ENCODE measurements around the gene ABCF3. TPM values are rescaled to one million over a fixed set of nuclear protein-coding genes. Genes with fewer than 3 reads are reported as not detected.

The ABCF3 gene
- total and polyA plus RNA-seq, 5 experiments from 2014 or later: 35.2 to 128 (median 56.3) TPM

DNA sequence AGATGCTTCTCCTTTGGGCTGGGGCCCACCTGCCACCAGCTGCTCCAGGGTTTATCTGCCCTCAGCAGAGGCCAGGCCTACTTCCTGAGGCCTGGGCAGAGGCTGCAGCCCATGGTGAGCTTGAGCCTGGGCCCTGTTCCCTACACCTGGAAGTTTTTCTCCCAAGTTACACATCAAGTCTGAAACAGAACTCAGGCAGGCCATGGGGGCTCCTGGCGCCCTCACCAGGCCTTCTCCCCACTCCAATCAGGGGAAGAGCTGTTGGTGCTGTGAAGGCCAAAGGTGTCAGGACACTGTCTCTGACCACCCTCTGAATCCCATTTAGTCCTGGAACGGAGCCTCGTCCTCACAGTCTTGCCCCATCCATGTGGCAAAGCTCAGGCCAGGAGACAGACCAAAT is 50.6 kb downstream of the ABCF3 start:
- DNase-seq: no peak
- H3K9me3 Mint-ChIP-seq: no peaks in the 10 kb centered on the region
- H3K4me1 Mint-ChIP-seq: peaks cover 0 to 1% (median 0%) of the 10 kb centered on the region in 4 donors
- no peak overlapping the region for H3K27ac Mint-ChIP-seq
- no peaks in the 10 kb centered on the region for H3K36me3 Mint-ChIP-seq
- POLR2A ChIA-PET: interaction anchor here (1.7 kb wide), 1 partner anchor 10 kb away, joined by 3 read pairs; no protein-coding TSS in a partner anchor
- peaks cover 11 to 28% (median 13%) of the 10 kb centered on the region in 5 donors for H3K27me3 Mint-ChIP-seq
- ATAC-seq: no peak
- no peak overlapping the region for H3K4me3 Mint-ChIP-seq

GRCh38 chr3:184237211-184237610 is 51.2 kb downstream of the ABCF3 start:
- peaks cover 0 to 3% (median under 1%) of the 10 kb centered on the region in 3 donors for H3K36me3 Mint-ChIP-seq
- H3K27me3 Mint-ChIP-seq: peaks cover 6 to 23% (median 9%) of the 10 kb centered on the region in 5 donors
- H3K4me1 Mint-ChIP-seq: peaks cover 0 to 2% (median 0%) of the 10 kb centered on the region in 4 donors
- H3K4me3 Mint-ChIP-seq: no peak overlapping the region
- no peak for ATAC-seq
- no peak overlapping the region for H3K27ac Mint-ChIP-seq
- POLR2A ChIA-PET: interaction anchor here (1.7 kb wide), 1 partner anchor 10 kb away, joined by 3 read pairs; no protein-coding TSS in a partner anchor
- no peaks in the 10 kb centered on the region for H3K9me3 Mint-ChIP-seq
- DNase-seq: no peak

GRCh38 chr3:184237807-184238206 is 51.8 kb downstream of the ABCF3 start:
- Mint-ChIP-seq H3K4me1 (peaks cover 0 to 3% (median 0%) of the 10 kb centered on the region in 4 donors), H3K9me3 (no peaks in the 10 kb centered on the region), H3K27me3 (peaks cover 1 to 17% (median 3%) of the 10 kb centered on the region in 5 donors), H3K36me3 (peaks cover 0 to 8% (median 3%) of the 10 kb centered on the region in 3 donors), H3K27ac (no peak overlapping the region), H3K4me3 (no peak overlapping the region)
- POLR2A ChIA-PET: no interaction called here
- no peak for ATAC-seq
- DNase-seq: no peak

DNA sequence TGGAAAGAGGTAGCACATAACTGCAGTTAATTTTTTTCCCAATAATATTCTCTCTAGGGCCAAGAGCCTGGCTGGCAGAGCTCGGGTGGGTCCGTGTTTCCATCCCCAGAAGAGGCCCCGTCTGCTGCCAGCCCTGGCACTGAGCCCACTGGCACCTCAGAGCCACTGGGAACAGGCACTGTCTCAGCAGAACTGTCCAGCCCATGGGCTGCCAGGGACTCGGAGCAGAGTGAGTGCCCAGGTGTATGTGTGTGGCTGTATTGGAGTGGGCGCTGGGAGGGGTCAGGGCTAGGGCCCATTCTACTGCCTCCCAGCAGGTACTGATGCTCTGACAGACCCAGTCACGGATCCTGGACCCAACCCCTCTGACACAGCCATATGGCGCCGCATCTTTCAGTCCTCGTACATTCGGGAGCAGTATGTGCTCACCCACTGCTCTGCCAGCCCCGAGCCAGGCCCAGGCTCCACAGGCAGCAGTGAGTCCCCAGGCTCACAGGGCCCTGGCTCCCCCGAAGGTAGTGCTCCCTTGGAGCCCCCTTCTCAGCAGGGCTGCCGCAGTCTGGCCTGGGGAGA is 52.3 kb downstream of the ABCF3 start:
- Mint-ChIP-seq H3K36me3 (peaks cover 0 to 14% (median 3%) of the 10 kb centered on the region in 3 donors), H3K4me1 (peaks cover 0 to 3% (median 0%) of the 10 kb centered on the region in 4 donors)

DNA sequence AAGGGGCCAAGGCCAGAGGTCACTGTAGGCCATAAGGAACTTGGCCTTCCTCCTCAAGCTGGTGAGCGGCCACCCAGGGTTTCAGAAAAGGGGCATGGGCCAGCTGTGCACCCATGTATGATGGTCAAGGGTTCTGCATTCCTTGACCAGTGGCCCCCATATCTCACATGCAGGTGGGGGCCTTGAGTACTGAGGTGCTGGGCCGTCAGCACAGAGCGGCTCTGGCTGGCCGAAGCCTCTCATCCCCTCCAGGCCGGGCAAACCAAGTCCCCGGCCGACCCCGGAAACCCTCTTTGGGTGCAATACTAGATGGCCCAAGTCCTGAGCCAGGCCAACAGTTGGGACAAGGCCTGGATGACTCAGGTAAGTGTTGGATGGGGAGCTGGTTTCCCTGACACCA is 53.2 kb downstream of the ABCF3 start:
- peaks cover 0 to 3% (median 0%) of the 10 kb centered on the region in 4 donors for H3K4me1 Mint-ChIP-seq
- no peaks in the 10 kb centered on the region for H3K9me3 Mint-ChIP-seq
- peaks cover 0 to 22% (median 3%) of the 10 kb centered on the region in 3 donors for H3K36me3 Mint-ChIP-seq
- no peak overlapping the region for H3K27ac Mint-ChIP-seq
- POLR2A ChIA-PET: interaction anchor here (1.5 kb wide), 1 partner anchor 9 kb away, joined by 4 read pairs; no protein-coding TSS in a partner anchor
- ATAC-seq (no peak), DNase-seq (no peak)
- no peak overlapping the region for H3K4me3 Mint-ChIP-seq
- peaks cover 0 to 7% (median 0%) of the 10 kb centered on the region in 5 donors for H3K27me3 Mint-ChIP-seq

More for the DNA sequence above, 52.3 kb downstream of the ABCF3 start:
- DNase-seq: no peak
- no peaks in the 10 kb centered on the region for H3K9me3 Mint-ChIP-seq
- POLR2A ChIA-PET: interaction anchor here (1.5 kb wide), 1 partner anchor 8 kb away, joined by 4 read pairs; no protein-coding TSS in a partner anchor
- peaks cover 0 to 12% (median 1%) of the 10 kb centered on the region in 5 donors for H3K27me3 Mint-ChIP-seq
- no peak overlapping the region for H3K4me3 Mint-ChIP-seq
- ATAC-seq: no peak
- H3K27ac Mint-ChIP-seq: no peak overlapping the region

DNA sequence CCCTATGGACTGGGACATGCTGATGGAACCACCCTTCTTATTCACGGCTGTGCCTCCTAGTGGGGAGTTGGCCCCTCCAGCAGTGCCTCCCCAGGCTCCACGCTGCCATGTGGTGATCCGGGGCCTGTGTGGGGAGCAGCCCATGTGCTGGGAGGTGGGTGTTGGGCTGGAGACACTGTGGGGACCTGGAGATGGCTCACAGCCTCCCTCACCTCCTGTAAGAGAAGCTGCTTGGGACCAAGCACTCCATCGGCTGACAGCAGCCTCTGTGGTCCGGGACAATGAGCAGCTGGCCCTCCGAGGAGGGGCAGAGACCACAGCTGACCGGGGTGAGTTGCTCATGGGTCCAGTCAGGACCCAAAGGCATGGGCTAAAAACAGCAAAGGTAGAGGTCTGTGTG is 53.7 kb downstream of the ABCF3 start:
- H3K9me3 Mint-ChIP-seq: no peaks in the 10 kb centered on the region
- H3K27ac Mint-ChIP-seq: no peak overlapping the region
- ATAC-seq (no peak), DNase-seq (no peak)
- H3K27me3 Mint-ChIP-seq: peaks cover 0 to 7% (median 0%) of the 10 kb centered on the region in 5 donors
- no peak overlapping the region for H3K4me3 Mint-ChIP-seq
- POLR2A ChIA-PET: interaction anchor here (0.6 to 1.5 kb wide), 2 partner anchors 10 to 543 kb away, joined by 3 to 4 read pairs; no protein-coding TSS in a partner anchor
- peaks cover 0 to 3% (median 0%) of the 10 kb centered on the region in 4 donors for H3K4me1 Mint-ChIP-seq
- H3K36me3 Mint-ChIP-seq: peaks cover 0 to 27% (median 3%) of the 10 kb centered on the region in 3 donors

DNA sequence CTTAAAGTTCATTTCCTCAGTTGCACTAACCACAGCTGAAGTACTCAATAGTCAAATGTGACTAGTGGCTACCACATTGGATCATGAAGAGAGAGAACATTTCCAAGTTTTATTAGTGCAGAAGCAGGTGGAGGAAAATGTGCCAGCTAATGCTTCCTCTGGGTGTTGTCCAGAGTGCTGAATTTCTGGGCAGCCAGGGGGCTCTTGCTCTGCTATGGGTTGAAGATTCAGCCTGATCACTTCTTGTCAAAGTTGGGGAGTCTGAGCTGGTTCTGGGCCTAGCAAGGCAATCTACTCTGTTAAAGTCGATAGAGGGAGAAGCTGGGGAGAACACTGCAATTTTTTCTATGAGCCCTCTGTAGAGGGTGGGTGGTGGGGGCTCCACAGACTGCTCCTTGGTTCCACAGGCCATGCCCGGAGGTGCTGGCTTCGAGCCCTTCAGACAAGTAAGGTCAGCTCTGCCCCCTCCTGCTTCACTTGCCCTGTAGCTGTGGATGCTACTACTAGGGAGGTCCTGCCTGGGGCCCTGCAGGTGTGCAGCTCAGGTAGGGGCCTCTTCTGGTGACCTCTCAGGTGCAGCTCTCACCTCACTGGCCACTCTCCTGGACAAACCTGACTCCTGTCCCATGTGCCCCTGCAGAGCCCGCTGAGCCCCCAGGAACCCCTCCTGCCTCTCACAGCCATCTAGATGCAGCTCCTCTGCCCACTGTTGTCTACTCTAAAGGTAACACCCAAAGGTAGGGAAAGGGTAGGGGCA is 54.6 kb downstream of the ABCF3 start:
- H3K4me1 Mint-ChIP-seq: peaks cover 0 to 5% (median 2%) of the 10 kb centered on the region in 4 donors
- H3K36me3 Mint-ChIP-seq: peaks cover 0 to 34% (median 3%) of the 10 kb centered on the region in 3 donors
- POLR2A ChIA-PET: interaction anchor here (0.6 kb wide), 1 partner anchor 543 kb away, joined by 3 read pairs; no protein-coding TSS in a partner anchor
- H3K4me3 Mint-ChIP-seq: no peak overlapping the region
- H3K27me3 Mint-ChIP-seq: peaks cover 0 to 7% (median 0%) of the 10 kb centered on the region in 5 donors
- no peak overlapping the region for H3K27ac Mint-ChIP-seq
- ATAC-seq (no peak), DNase-seq (no peak)
- no peaks in the 10 kb centered on the region for H3K9me3 Mint-ChIP-seq

DNA sequence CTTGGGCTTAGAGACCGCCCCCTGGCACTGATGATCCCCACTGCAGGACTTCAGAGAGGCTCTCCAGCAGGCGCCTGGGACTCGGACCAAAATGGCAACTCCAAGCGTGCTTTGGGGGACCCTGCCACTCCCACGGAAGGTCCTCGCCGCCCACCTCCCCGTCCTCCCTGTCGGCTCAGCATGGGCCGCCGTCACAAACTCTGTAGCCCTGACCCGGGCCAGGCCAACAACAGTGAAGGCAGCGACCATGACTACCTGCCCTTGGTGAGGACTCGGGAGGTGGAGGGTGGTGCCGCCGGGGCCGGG is 55.1 kb downstream of the ABCF3 start:
- POLR2A ChIA-PET: interaction anchor here (1.4 kb wide), 1 partner anchor 65 kb away, joined by 3 read pairs; no protein-coding TSS in a partner anchor
- DNase-seq (no peak), ATAC-seq (no peak)
- Mint-ChIP-seq H3K27ac (no peak overlapping the region), H3K4me3 (no peak overlapping the region), H3K36me3 (peaks cover 0 to 38% (median 3%) of the 10 kb centered on the region in 3 donors), H3K9me3 (no peaks in the 10 kb centered on the region), H3K27me3 (peaks cover 0 to 7% (median 0%) of the 10 kb centered on the region in 5 donors), H3K4me1 (peaks cover 0 to 8% (median 6%) of the 10 kb centered on the region in 4 donors)

- Mint-ChIP-seq H3K4me3 (peak overlapping the region in 1 of 10 donors; percentile 20), H3K9me3 (no peaks in the 10 kb centered on the region), H3K27me3 (peaks cover 0 to 7% (median 0%) of the 10 kb centered on the region in 5 donors), H3K4me1 (peaks cover 0 to 12% (median 8%) of the 10 kb centered on the region in 4 donors), H3K36me3 (peaks cover 0 to 40% (median 3%) of the 10 kb centered on the region in 3 donors), H3K27ac (no peak overlapping the region)
- ATAC-seq (peak in 1 of 2 donors; percentile 80), DNase-seq (no peak)
- POLR2A ChIA-PET: interaction anchor here (1.4 kb wide), 1 partner anchor 65 kb away, joined by 3 read pairs; no protein-coding TSS in a partner anchor
Observed at GRCh38 chr3:184241447-184242296, 55.7 kb downstream of the ABCF3 start.

GRCh38 chr3:184242297-184242685 is 56.3 kb downstream of the ABCF3 start:
- POLR2A ChIA-PET: interaction anchor here (1.4 kb wide), 1 partner anchor 66 kb away, joined by 3 read pairs; no protein-coding TSS in a partner anchor
- Mint-ChIP-seq H3K27me3 (peaks cover 0 to 3% (median 0%) of the 10 kb centered on the region in 5 donors), H3K27ac (no peak overlapping the region), H3K4me1 (peaks cover under 1 to 16% (median 8%) of the 10 kb centered on the region in 4 donors), H3K36me3 (peaks cover 0 to 40% (median 3%) of the 10 kb centered on the region in 3 donors), H3K4me3 (peak overlapping the region in 1 of 10 donors; percentile 20), H3K9me3 (no peaks in the 10 kb centered on the region)
- ATAC-seq (no peak), DNase-seq (no peak)

Measured in naive thymus-derived CD8-positive, alpha-beta T cell (primary cell).